Iris pigment epithelial cell (primary cell): ENCODE data around the gene ZCCHC24.
"Not testable (repeated sequence)": the region's sequence is repeated elsewhere in the genome, so short reads cannot be mapped to it uniquely, and the experiment has no call there.

Experiments used
- DNase-seq: peaks from one replicate; pipeline ENCODE4 v3.0.0-alpha.2; 2011; ENCODE audit warnings: low read depth

ZCCHC24 gene

DNA sequence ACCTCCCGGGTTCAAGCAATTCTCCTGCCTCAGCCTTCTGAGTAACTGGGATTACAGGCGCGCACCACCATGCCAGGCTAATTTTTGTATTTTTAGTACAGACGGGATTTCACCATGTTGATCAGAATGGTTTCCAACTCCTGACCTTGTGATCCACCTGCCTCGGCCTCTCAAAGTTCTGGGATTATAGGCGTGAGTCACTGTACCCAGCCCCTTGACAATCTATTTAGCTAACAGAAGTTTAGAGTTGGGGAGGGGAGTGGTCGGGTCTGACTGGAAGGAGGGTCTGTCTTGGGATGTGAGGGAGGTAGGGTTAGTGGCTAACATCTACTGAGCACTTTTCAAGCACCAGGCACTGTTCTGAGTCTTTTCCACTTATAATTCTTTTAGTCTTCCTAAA is 27.0 kb upstream of the ZCCHC24 start:
- DNase-seq = no peak

DNA sequence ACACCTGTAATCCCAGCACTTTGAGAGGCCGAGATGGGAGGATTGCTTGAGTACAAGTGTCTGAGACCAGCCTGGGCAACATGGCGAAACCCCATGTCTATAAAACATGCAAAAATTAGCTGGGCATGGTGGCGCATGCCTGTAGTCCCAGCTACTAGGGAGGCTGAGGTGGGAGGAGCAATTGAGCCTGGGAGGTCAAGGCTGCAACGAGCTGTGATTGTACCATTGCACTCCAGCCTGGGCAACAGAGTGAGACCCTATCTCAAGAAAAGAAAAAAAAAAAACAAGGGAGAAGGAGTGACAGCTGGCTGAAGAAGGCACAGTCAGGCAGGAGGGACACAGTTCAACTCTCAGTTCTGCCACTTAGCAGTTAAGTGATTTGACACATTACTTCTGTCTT is 26.4 kb upstream of the ZCCHC24 start:
- no peak for DNase-seq

DNA sequence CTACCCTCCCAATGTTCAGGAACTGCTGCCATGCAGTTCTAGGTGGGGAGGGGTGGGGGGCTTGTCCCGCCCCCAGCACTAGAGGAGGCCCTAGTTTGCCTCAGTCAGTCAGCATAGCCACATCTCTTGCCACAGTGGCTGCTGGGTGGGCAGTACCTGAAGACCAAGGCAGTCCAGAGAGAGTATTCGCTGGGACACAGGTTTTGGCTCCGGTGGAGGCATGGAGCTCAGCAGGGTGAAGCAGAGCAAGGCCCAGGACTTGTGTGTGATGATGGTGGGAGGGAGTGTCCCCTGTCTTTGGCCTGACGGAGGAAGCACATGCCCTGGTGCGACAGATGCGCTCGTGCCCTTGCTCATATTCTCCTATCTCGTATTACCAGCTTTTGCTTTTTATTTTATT is 24.7 kb upstream of the ZCCHC24 start:
- DNase-seq = no peak

DNA sequence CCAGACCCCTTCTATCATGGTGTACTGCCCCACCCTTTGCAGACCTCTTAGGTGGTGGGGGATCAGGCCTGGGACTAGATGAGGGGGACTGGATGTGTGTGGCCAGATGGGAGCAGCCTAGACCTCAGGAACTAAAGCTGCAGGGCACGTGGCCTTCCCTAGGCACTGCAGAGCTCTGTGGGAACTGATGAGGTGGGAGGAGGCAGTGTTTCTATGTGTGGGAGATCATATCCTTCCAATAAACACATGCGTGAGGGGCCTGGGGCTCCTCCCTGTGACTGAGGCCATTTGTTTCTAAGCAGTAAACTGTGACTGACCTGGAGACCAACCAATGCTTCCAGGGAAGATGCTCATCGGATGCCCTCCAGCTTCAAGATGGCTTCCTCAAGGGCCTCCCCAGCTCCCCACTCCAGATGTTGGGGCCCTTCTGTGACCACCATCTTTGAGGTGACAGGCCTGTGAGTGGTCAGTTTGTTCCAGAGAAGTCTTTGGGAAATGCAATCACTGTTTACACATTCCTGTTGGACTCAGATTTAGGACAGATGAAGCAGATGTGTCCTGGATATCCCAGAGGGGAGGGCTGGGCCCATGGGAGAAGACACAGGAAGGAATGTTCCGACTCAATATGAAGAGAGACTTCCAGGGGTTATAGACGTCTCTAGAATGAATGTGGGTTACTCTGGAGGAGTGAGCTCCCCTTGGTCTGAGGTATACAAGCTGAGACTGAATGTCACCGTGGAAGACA is 23.6 kb upstream of the ZCCHC24 start:
- DNase-seq = no peak

DNA sequence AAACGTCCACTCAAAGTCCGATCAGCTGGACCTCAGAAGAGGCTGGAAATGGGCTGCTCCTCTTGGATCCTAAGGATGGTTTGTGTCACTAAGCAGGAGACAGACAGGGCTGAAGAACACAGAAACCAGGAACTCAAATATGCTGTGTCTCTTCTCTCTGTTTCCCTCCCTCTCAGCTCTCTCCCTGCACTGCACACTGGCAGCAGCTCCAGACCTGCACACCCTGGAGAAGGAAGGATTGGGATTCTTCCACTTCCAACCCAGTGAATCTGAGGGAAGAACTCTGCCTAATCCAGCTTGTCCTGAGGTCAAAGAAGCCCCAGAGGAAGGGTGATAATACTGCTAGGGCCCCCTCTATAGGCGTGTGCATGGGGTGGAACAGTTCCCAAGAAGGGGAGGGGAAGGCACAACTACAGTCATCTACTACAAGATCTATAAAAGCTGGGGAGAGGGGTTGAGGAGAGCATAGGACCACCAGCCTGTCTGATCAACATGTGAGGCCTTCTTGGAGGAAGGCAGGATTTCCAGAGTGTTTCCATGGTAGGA is 22.7 kb upstream of the ZCCHC24 start:
- DNase-seq = no peak

DNA sequence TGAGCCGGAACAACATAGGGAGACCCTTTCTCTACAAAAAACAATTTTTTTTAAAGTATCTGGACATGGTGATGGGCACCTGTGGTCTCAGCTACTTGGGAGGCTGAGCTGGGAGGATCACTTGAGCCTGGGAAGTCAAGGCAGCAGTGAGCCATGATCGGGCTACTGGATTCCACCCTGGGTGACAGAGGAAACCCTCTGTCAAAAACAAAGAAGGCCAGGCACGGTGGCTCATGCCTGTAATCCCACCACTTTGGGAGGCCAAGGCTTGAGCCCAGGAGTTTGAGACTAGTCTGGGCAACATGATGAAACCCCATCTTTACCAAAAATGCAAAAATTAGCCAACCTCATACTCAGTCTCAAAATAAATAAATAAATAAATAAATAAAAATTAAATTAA is 19.9 kb upstream of the ZCCHC24 start:
- no peak for DNase-seq

DNA sequence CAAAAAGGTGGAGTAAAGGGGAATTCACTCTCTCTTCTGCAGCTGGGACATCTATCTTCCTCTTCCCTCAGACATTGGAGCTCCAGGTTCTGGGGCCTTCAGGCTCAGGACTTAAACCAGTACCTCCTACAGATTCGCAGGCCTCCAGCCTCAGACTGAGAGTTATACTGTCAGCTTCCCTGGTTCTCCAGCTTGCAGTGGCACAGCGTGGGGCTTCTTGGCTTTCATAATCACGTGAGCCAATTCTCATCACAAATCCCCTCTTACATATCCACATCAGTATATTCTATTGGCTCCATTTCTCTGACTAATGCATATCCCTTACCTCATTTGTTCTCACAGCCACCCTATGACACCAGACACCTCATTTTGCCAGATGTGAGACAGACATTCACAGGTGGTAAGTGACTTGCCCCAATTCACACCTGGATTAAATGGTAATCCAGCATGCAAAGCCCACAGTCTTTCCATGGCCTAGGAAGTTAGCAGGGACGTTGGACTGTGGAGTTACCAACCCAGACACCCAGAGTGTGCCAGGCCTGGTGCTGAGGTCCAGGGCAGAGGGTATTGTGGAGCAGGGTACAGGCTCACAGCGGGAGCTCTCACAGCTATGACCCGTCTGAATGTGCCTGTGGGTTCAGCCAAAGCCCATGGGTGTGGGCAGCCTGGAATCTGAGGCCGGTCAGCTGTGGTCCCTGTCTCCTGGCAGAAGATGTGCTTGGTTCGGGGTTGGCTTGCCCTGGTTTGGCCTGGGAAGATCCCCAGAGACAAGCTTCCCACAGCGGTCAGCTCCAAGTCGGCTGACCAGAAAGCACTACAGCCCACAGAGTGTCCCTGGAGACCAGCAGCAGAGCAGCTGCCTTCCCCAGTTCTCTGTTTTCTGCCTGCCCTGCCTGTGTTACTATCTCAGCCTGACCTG is 18.4 kb upstream of the ZCCHC24 start:
- DNase-seq = no peak

DNA sequence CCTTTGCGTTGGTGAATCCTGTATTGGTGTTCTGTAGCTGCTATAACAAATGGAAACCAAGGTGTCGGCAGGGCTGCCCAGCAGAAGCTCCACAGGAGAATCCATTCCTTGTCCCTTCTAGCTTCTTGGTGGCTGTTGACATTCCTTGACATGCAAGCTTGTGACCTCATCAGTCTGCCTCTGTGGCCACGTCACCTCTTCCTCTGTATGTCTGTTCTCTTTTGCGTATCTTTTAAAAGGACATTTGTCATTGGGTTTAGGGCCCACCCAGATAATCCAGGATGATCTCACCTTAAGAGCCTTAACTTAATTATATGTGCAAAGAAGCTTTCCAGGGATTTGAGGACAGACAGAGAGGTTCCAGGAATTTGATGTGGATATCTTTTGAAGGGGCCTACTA is 15.3 kb upstream of the ZCCHC24 start:
- DNase-seq = no peak

DNA sequence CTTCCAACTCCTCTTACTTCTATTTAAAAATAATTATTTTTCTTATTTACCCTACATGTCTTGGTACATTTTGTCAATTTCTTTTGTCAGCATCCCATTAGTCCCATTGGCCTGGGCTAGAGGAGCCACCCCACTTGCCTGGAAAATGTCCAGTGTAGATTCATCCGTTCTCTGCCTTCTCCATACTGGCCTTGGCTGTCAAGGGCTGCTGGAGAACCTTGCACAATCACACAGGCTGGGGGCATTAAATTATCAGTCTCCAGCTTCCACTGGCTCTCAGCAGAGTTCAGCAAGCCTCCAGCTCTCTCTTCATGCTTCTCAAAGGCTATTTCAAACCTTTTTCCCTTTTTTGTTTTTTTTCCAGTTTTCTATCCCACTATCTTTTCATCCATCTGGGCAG is 13.8 kb upstream of the ZCCHC24 start:
- DNase-seq = peak; percentile 44

DNA sequence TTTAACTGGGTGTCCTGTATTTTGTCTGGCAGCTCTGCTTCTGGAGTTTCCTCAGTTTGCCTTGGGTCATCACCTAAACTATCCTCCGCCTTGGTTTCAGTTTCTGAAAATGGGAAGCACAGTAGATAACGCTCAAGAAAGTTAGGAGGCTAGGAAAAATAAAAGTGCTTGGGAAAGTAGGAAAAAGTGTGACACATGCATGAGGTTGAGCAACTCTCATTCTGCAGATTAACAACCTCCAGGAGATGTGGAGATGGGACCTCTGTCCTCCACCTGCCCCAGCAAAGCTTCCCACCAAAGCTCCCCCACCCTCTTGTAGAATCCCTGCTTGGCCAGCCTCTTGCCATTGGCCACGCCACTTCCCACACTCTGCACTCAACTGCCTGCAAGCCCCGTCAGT is 13.1 kb upstream of the ZCCHC24 start:
- no peak for DNase-seq

DNA sequence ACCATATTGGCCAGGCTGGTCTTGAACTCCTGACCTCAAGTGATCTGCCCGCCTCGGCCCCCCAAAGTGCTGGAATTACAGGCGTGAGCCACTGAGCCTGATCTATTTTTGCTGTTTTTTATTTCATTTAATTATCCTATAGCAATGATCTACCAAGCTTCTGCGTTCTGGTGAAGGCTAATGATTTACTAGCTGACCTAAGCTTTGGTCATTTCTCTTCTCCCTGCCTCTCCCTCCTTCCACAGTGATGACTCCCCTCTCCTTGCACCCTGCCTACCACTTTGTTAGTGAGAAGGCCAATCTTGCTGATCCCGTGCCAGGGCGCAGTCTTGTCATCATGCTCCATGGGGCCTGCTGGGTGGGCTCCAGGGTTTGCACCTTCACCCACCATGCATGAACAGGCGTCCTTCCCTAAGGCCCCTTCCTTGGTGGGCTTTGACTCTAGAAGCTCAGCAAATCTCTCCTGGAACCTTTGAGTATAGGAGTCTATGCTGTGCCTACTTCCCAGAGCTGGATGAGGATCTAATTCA is 11.9 kb upstream of the ZCCHC24 start:
- DNase-seq = no peak

DNA sequence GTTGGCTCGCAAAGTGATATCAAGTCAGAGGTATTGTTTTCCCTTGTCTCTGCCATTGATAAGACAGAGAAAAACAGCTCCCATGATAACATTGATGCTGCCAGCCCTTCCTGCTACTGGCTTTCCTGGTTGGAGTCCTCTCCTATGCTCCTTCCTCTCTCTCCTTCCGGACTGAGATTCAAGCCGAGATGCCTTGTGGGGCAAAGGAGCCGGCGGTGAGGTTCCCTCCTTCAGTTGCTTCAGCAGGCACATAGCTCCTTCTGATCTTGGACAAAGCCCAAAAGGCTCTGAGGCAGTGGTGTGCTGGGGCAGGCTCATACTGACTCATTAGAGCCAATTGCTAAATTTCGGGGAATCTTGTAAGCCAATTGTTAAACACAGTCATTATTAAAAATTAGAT is 8.8 kb upstream of the ZCCHC24 start:
- peak; percentile 84 for DNase-seq

DNA sequence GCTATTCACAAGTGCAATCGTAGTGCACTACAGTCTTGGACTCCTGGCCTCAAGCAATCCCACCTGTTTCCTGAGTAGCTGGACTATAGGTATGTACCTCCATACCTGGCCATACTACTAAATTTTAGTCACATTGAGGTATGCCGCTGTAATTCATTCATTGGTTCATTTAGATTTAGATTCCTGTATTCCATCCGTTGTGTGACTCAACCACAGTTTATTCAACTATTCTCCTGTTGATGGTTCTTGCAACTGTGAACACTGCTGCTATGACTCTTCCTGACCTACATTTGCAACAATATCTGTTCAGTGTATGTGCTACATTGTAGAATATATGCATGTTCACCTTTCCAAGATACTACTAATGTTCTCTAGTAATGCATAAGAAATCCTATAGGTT is 8.0 kb upstream of the ZCCHC24 start:
- DNase-seq = peak; percentile 54

DNA sequence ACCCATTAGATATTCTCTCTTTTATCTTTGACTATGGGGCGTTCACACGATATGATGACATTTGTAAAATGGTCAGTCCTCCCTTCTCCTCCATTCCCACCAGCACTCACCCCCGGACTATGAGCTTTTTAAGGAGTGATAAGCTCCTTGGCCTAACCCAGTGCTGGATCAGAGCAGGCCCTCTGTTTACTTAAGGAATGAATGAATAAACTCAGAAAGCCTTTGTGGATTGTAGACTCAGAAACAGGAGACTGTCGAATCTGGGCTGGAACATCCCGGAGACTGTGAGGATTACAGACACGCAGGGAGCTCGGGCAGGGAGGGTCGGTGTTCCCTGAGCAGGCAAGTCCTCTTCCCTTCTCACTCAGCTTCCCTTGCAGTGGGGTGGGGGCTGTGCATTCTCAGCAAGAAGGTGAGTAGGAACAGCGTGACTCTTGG is 6.8 kb upstream of the ZCCHC24 start:
- DNase-seq = peak; percentile 47

DNA sequence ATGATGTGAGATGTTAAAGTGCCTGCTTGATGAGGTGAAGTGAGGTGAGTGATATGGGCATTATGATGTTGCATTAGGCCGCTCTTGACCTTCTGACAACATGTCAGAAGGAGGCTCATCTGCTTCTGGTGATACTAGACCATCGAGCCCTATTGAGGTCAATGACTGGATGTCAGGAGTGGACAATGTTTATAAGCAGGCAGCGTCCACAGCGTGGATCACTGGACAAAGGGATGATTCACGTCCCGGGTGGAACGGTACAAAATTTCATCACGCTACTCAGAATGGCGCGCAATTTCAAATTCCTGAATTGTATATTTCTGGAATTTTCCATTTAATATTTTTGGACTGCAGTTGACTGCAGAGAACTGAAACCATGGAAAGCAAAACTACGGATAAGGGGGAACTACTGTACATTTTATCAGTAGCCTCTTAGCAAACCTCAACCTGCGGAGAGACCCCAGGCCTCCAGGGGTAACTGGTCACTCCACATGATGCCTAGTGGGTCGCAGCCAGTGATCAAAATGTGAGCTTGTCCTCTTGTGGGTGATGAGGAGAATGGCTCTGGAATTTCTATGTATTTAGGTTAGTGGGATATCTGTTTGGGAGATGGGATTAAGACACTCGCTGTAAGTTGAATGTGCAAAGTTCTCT is 5.7 kb upstream of the ZCCHC24 start:
- no peak for DNase-seq

DNA sequence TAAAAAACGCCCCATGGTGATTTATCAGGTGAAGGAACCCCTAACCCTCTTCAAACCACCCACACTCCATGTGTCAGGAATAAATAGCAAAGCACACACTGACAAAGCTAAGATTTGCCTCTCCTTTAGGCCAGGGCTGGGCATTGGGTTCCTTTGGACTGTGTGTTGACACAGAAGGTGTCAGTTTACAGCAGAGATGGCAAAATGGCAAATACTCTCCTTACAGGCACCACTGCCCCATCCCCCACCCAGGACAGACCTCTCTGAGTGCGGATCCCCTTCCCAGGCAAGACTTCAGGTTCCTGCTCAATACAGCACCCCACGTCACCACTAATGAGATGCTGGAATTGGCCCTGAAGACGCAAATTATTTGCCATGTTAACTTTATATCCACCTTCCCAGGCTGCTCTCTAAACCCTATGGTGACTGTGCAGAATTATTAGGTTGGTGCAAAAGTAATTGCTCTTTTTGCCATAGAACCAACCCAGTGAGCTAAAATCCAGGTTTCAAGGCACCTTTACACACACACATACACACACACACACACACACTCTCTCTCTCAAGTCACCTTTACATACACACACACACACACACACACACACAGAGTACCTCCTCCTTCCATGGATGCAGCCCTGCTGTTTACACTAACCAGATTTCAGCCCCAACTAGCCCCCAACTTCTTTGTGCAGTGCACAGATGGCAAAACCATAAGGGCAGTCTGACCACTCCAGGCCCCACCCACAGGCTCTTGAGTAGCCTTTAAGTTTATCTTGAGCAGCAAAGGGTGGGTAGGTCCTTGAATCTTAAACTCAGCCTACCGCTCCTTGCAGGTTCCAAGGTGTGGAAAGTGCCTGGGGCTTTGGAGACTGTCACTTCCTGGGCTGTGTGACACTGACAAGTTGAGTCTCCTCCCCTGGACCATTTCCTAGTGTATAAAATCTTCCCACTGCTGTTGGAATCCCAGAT is 4.0 kb upstream of the ZCCHC24 start:
- no peak for DNase-seq

DNA sequence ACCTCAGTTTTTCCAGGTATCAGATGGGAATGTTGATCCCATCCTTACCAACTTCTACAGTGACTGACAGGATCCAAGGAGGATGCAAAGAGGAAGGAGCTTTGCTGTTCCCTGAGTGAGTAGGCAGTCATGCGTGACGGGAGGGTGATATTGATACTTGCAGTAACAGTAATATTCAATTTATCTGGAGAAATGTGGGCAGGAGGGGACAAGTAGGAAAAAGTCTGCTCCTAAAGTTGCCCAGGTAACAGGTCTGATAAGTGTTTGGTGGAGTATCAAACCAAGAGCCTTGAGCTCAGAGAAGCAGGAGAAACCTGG is 3.3 kb upstream of the ZCCHC24 start:
- no peak for DNase-seq

DNA sequence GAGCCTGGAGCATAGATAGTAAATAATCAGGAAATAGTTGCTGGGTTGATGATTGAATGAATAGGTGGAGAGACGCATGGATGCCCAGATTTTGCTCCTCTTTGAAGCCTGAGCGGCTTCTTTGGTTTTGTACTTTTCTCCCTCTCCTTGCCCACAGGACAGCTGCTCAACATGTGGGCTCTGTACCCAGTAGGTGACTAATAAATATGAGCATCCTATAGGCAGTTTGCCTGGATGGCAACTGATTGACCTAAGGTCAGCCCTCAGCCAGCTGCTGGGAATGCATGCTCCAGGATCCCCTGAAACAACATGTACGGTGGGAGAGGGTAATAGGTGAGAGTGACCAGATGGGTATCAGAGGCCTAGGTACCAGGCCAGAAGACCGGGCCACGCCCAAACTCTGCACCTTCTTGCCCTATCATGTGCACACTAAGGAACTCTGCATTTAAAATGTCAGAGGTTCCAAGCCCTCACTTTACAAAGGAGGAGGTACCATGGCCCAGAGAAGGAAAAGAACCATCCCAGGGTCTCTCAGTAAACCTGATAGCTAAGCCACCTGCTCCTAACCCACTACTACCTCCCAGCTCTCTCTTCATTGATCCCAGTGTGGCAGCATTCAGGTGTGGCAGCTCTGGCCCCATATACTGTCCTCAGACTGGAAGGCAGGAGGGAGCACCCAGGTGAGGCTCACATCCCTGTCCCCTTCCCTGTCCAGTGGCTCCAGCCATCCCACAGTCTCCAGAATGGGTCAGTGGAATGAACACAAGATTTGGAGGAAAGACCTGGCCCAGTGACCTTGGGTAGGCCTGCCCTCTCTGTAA is 2.7 kb upstream of the ZCCHC24 start:
- no peak for DNase-seq

DNA sequence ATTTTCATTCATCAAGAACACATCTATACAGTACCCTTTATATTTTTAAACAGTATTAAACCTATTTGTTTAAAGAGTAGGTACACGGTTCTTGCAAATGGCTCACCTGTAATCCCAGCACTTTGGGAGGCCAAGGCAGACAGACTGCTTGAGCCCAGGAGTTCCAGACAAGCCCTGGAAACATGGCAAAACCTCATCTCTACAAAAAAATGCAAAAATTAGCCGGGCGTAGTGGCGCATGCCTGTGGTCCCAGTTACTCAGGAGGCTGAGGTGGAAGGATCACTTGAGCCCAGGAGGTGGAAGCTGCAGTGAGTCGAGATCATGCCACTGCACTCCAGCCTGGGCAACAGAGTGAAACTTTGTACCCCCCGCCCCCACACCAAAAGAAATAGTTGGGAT is 1.8 kb upstream of the ZCCHC24 start:
- not testable (repeated sequence) for DNase-seq

DNA sequence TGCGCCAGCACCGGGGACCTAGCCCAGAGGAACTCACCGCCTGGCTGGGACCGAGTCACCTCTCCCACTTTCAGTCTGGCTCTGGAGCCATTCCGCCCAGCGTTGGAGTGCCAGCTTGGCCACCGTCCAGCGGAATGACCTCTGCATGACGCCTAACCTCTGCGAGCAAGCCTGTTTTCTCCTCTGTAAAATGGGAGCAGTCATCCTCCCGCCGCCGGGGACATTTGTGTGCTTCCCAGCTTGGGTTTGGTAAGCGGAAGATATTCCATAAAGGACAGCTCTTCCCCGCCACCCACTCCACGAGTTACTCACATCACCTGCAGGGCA is 1.3 kb upstream of the ZCCHC24 start:
- DNase-seq = no peak
